ENCODE data around the gene EHD1. TPM values are rescaled to one million over a fixed set of nuclear protein-coding genes. Genes with fewer than 3 reads are reported as not detected.

Gene EHD1
- total RNA-seq, 1 donor from 2014 or later, result 19.8 TPM

DNA sequence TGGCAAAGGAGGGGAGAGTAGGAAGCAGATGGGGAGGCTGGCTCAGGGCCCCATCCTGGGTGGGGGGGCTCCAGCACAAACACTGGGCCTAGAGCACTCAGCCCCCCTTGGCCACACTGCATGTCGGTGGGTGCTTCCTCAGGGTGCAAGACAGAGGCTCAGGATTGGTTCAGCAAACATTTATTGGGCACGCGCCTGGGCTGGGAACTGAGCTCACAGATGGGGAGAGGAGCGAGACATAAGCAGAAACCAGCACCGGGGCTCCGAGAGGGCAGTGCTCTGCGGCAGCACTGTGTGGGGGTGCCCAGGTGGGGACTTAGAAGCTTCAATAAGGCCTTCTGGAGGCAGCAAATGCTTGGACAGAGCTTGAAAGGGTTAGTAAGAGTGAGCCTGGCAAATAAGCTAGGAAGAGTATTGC, 12.1 kb upstream of the EHD1 start:
- H3K4me1 Mint-ChIP-seq, result peaks cover 12% of the 10 kb centered on the region
- Histone ChIP-seq H3K4me1 (peaks cover 12% of the 10 kb centered on the region), H2AFZ (replicated peaks) (no peak overlapping the region), H3K36me3 (no peaks in the 10 kb centered on the region), H4K20me1 (ENCODE audit: low read depth) (peaks cover 5% of the 10 kb centered on the region), H3K4me2 (no peak overlapping the region), H3K9ac (no peak overlapping the region), H3K4me3 (no peak overlapping the region), H3F3A (ENCODE audit: low read depth) (peaks cover 3% of the 10 kb centered on the region), H3K79me2 (ENCODE audit: low read depth) (no peaks in the 10 kb centered on the region), H3K27ac (no peak overlapping the region), H3K9me3 (ENCODE audit: low read depth) (no peaks in the 10 kb centered on the region), H3K27me3 (no peaks in the 10 kb centered on the region)
- H3K9me3 Mint-ChIP-seq, result no peaks in the 10 kb centered on the region
- no peak for DNase-seq (ENCODE audit: low spot score)
- peaks cover 5% of the 10 kb centered on the region for H3K27me3 Mint-ChIP-seq (ENCODE audit: insufficient read depth, low read depth)
- no peak overlapping the region for H3K4me3 Mint-ChIP-seq
- no peaks in the 10 kb centered on the region for H3K36me3 Mint-ChIP-seq
- TF ChIP-seq EZH2 (IDR thresholded peaks at IDR 0.05), result no peak
- TF ChIP-seq, protein P1, sequence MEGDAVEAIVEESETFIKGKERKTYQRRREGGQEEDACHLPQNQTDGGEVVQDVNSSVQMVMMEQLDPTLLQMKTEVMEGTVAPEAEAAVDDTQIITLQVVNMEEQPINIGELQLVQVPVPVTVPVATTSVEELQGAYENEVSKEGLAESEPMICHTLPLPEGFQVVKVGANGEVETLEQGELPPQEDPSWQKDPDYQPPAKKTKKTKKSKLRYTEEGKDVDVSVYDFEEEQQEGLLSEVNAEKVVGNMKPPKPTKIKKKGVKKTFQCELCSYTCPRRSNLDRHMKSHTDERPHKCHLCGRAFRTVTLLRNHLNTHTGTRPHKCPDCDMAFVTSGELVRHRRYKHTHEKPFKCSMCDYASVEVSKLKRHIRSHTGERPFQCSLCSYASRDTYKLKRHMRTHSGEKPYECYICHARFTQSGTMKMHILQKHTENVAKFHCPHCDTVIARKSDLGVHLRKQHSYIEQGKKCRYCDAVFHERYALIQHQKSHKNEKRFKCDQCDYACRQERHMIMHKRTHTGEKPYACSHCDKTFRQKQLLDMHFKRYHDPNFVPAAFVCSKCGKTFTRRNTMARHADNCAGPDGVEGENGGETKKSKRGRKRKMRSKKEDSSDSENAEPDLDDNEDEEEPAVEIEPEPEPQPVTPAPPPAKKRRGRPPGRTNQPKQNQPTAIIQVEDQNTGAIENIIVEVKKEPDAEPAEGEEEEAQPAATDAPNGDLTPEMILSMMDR (IDR thresholded peaks at IDR 0.05), result no peak
- no peak for TF ChIP-seq EZH2phosphoT487 (IDR thresholded peaks at IDR 0.05)
- H3K27ac Mint-ChIP-seq, result peak overlapping the region; percentile 50

DNA sequence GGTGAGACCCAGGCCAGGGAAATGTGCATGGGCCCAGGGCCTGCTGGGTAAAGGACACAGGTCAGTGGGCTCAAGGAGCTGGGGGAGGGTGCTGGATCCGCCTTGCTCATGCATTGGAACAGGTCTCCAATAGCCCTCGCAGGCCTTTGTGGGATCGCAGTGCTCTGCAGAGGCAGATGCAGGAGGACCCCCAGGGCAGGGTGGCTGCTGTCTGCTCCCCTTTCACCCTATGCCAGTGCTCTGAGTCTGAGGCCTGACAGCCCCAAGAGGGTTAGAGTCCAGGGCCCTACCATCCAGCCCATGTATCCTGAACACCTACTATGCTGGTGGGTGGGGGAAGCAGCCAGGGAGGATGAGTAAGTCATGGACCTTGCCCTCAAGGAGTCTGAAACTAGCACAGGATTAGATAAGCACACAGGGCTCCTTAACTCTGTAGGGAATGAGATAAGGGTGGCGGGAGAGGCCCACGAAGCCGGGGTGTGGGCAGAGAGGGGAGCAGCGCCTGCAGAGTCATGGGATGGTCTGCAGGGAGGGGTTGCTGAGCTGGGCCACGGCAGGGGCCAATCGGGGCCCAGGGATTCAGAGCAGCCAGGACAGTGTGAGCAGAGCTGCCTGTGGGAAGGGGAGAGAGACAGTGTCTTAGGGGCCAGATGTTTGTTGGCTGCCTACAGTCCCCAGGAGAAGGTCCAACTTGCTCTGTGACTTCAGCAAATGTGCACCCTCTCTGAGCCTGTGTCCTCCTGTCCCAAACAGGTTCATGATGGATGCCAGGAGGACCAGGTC, 10.5 kb upstream of the EHD1 start:
- Histone ChIP-seq H3K9me3 (ENCODE audit: low read depth) (no peaks in the 10 kb centered on the region), H3K79me2 (ENCODE audit: low read depth) (no peaks in the 10 kb centered on the region), H2AFZ (replicated peaks) (peak overlapping the region; percentile 97), H3K27ac (no peak overlapping the region), H3K4me1 (peaks cover 12% of the 10 kb centered on the region), H3F3A (ENCODE audit: low read depth) (peaks cover 3% of the 10 kb centered on the region), H3K27me3 (no peaks in the 10 kb centered on the region), H4K20me1 (ENCODE audit: low read depth) (no peaks in the 10 kb centered on the region), H3K36me3 (no peaks in the 10 kb centered on the region), H3K4me3 (no peak overlapping the region), H3K9ac (no peak overlapping the region), H3K4me2 (peak overlapping the region; percentile 74)
- Mint-ChIP-seq H3K9me3 (no peaks in the 10 kb centered on the region), H3K27me3 (ENCODE audit: insufficient read depth, low read depth) (peaks cover 8% of the 10 kb centered on the region), H3K4me3 (no peak overlapping the region), H3K36me3 (no peaks in the 10 kb centered on the region), H3K4me1 (peaks cover 12% of the 10 kb centered on the region), H3K27ac (peak overlapping the region; percentile 76)
- TF ChIP-seq, protein P1 (IDR thresholded peaks at IDR 0.05), result no peak
- no peak for TF ChIP-seq EZH2phosphoT487 (IDR thresholded peaks at IDR 0.05)
- TF ChIP-seq EZH2 (IDR thresholded peaks at IDR 0.05), result no peak
- no peak for DNase-seq (ENCODE audit: low spot score)

DNA sequence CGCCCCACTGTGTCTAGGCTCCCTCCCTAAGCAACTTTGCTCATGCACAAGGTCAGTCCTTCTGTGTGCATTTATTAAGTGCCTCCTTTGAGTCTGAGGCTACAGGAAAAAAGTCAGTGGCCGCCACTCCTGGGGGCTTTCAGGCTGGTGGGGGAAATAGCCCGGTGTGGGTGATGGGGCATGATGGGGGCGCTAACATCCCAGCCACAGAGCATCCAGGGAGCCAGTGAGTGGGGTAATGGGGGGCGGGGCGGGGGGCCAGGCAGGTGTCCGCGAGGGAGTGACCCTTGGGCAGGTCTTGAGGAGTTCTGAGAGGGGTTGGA, 9.9 kb upstream of the EHD1 start:
- peaks cover 12% of the 10 kb centered on the region for H3K4me1 Mint-ChIP-seq

More for the DNA sequence above, 9.9 kb upstream of the EHD1 start:
- H3K27ac Mint-ChIP-seq, result peak overlapping the region; percentile 97
- peaks cover 9% of the 10 kb centered on the region for H3K27me3 Mint-ChIP-seq (ENCODE audit: insufficient read depth, low read depth)
- no peak for DNase-seq (ENCODE audit: low spot score)
- Histone ChIP-seq H3K4me1 (peaks cover 12% of the 10 kb centered on the region), H3F3A (ENCODE audit: low read depth) (peaks cover 3% of the 10 kb centered on the region), H3K79me2 (ENCODE audit: low read depth) (no peaks in the 10 kb centered on the region), H3K27me3 (no peaks in the 10 kb centered on the region), H3K27ac (no peak overlapping the region), H3K4me2 (peak overlapping the region; percentile 74), H2AFZ (replicated peaks) (peak overlapping the region; percentile 97), H3K36me3 (no peaks in the 10 kb centered on the region), H3K9ac (no peak overlapping the region), H3K9me3 (ENCODE audit: low read depth) (no peaks in the 10 kb centered on the region), H4K20me1 (ENCODE audit: low read depth) (no peaks in the 10 kb centered on the region), H3K4me3 (no peak overlapping the region)
- no peaks in the 10 kb centered on the region for H3K36me3 Mint-ChIP-seq
- no peaks in the 10 kb centered on the region for H3K9me3 Mint-ChIP-seq
- H3K4me3 Mint-ChIP-seq, result no peak overlapping the region
- TF ChIP-seq, protein P1 (IDR thresholded peaks at IDR 0.05), result no peak
- TF ChIP-seq EZH2phosphoT487 (IDR thresholded peaks at IDR 0.05) (no peak), EZH2 (IDR thresholded peaks at IDR 0.05) (no peak)

All from neural progenitor cell (in vitro differentiated cells).